GM20000 (cell line): ENCODE results near the gene SUSD6.
A peak's percentile ranks its signal among the peaks of the same experiment; 100 is the strongest.

Source experiments
- DNase-seq: peaks from one replicate; pipeline ENCODE4 v3.0.0; 2012; ENCODE audit warnings: low spot score
- TF ChIP-seq, protein P1 (sequence below): IDR thresholded peaks from 2 replicates; pipeline ENCODE4 v1.5.1; 2012; ENCODE audit warnings: mild to moderate bottlenecking, control low read depth; ENCODE audit errors: extremely low read depth, missing control alignments

The SUSD6 gene

DNA sequence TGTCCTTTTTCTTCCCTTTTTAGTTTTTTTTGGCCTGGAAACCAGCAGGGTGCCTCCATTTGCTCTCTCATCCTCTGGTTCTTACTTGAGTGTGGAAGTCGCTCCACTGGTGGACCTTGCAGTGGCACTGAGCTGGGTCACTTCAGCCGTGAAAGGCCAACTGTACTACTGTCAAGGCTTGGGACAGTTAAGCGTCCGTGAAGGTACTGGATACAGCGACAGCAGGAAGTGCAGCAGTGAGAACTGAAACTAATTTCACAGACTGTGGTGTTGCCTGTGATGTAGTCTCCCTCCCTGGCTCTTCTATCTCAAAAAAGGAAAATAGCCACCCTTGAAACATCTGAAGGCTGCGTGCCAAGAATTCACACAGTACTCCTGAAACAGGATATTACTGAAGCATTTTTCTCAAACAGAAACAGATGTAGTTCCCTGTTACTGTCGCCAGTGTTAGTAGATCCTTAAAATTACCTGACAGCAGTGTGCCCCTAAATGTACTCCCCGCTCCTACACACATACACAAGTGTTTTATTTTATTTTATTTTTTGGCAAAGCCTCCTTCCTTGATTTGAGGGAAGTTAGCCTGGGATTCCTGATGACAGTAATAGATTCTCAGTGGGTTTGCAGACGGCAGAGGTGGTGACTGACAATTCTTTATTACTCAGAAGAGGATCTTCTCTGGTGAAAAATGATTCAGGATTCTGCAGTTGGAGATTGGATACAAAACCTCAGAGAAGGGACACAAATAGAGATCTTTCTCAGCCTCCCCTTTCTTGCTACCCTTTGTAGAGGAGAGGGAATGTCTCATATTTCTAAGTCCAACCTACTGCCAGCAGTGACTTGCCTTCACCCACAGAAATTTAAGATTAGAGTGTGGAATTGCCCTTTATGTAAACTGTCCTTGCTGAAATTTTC lies 4.4 kb downstream of the SUSD6 start:
- TF ChIP-seq, protein P1, sequence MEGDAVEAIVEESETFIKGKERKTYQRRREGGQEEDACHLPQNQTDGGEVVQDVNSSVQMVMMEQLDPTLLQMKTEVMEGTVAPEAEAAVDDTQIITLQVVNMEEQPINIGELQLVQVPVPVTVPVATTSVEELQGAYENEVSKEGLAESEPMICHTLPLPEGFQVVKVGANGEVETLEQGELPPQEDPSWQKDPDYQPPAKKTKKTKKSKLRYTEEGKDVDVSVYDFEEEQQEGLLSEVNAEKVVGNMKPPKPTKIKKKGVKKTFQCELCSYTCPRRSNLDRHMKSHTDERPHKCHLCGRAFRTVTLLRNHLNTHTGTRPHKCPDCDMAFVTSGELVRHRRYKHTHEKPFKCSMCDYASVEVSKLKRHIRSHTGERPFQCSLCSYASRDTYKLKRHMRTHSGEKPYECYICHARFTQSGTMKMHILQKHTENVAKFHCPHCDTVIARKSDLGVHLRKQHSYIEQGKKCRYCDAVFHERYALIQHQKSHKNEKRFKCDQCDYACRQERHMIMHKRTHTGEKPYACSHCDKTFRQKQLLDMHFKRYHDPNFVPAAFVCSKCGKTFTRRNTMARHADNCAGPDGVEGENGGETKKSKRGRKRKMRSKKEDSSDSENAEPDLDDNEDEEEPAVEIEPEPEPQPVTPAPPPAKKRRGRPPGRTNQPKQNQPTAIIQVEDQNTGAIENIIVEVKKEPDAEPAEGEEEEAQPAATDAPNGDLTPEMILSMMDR, result no peak
- DNase-seq, result peak; percentile 69

DNA sequence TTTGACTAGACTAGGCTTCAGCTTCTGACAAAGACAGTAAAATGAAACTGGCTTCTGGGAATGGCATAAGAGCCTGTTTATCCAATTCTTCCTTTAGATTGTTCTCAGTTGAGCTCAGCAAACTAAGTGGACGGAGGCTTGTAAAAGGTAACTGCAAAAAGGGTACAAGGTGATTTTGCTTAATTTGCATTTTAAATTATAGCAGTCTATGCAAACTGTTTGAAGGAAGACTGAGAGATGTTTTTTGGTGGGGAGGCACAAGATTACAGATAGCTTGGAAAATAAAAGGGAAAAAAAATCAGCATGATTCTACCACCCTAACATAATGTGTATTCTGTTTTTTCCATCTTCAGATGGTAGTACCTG lies 5.0 kb downstream of the SUSD6 start:
- DNase-seq, result no peak
- TF ChIP-seq, protein P1, result no peak

DNA sequence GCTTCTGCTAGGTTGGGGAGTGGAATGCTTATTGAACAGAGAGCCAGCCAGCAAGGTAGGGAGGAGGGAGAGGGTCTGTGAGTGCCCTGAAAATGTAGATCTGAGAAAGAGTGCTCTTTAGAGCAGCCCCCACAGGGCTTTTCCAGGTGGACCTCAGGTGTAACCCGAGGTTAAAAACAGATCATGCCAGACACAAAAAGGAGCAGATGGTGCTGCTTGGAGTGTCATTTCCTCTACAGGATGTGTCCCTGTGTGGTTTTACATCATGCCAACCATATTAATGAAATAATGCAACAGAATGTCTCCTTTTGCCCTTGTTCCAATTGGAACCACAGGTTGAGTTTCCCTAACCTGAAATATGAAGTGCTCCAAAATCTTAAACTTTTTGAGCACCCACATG lies 6.4 kb downstream of the SUSD6 start:
- TF ChIP-seq, protein P1, result no peak
- no peak for DNase-seq

DNA sequence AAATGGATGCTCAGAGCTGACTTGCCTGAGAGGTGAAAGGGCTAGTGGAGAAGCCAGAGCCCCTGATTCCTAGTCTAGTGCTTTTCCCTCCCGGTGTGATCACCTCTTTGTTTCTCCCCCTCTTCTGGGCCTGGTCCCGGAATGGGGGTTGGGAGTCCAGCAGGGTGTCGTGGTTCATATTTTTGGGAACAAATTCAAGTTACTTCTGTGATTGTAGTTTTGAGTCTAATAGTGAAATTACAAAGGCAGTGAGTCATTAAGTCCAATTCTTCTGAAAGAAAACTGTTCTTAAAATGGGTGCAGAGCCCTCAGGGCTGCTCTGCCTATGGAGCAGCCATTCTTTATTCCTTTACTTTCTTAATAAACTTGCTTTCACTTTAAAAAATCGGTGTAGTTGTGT lies 7.6 kb downstream of the SUSD6 start:
- no peak for DNase-seq
- TF ChIP-seq, protein P1, result no peak

DNA sequence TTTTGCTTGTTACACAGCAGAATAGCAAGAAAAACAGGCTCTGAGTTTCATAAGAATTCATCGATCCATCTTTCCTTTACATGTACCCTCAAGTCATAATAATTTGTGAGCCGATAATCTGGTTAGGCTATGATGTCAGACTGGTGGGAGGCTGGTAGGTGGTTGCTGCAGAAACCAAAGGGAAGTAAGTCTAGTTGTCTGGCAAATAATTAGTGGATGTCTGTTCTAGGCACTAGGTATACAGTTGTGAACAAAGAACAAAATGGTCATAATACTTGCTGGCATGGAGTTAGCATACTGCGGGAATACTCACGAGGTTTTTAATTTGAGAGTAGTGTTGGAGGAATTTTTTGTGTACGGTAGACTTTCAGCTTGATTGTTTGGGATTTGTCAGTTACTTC lies 8.8 kb downstream of the SUSD6 start:
- TF ChIP-seq, protein P1, result no peak
- no peak for DNase-seq

DNA sequence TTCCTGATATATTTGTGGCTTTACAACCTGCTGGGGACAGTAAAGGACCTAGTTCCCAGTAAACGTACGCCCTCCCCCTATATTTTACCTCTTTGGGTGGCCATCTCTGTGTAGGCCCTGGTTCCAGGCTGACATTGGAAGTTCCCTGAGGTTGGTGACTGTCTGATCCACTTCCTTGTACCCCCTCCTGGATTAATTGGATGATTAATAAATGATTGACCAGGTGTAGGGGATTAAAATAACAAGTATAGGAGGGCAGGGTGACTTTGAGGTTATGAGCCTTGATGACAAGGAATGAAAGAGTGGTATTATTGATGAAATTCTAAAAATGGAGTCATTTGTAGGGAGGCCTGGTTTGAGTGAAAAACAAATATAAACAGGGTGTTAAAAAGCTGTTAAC lies 9.6 kb downstream of the SUSD6 start:
- TF ChIP-seq, protein P1, result no peak
- no peak for DNase-seq

DNA sequence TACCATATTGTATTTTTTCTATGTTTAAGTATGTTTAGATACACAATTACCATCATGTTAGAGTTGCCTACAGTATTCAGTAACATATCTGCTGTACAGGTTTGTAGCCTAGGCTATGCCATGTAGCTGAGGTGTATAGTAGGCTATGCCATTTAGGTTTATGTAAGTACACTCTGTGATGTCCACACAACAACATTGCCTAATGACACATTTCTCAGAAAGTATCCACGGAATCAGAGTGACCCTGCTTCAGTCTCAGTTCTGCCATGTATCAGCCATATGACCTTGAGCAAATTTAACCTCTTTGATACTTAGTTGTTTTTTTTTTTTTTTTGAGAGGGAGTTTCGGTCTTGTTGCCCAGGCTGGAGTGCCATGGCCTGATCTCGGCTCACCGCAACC lies 12.7 kb downstream of the SUSD6 start:
- TF ChIP-seq, protein P1, result no peak
- DNase-seq, result no peak
